Stimulated activated CD8-positive, alpha-beta memory T cell treated with anti-CD3 and anti-CD28 coated beads, Interleukin-15, amount 100 ng/mL, for 24 hours (primary cell): Measurements from ENCODE around the gene MCM5.

Source experiments
- DNase-seq: peaks from one replicate; pipeline ENCODE4 v3.0.0-alpha.2; 2020; ENCODE audit warnings: low read depth

Gene MCM5

GRCh38 chr22:35403356-35403755 lies 3.4 kb downstream of the MCM5 start:
- DNase-seq: no peak

GRCh38 chr22:35404176-35404575 lies 4.2 kb downstream of the MCM5 start:
- no peak for DNase-seq

GRCh38 chr22:35406443-35406842 lies 6.5 kb downstream of the MCM5 start:
- DNase-seq: no peak

GRCh38 chr22:35407362-35407761 lies 7.4 kb downstream of the MCM5 start:
- no peak for DNase-seq

GRCh38 chr22:35409783-35410662 lies 10.1 kb downstream of the MCM5 start:
- DNase-seq: no peak

- no peak for DNase-seq
Measured at GRCh38 chr22:35410663-35411034, 10.7 kb downstream of the MCM5 start.

- no peak for DNase-seq
Measured at GRCh38 chr22:35411102-35411501, 11.2 kb downstream of the MCM5 start.

GRCh38 chr22:35413624-35414023 lies 13.7 kb downstream of the MCM5 start:
- DNase-seq: no peak

GRCh38 chr22:35417606-35418005 lies 17.7 kb downstream of the MCM5 start:
- no peak for DNase-seq

- DNase-seq: no peak
Measured at GRCh38 chr22:35418088-35418487, 18.1 kb downstream of the MCM5 start.

- DNase-seq: no peak
Measured at GRCh38 chr22:35418731-35419130, 18.8 kb downstream of the MCM5 start.

- DNase-seq: no peak
Measured at GRCh38 chr22:35419756-35420155, 19.8 kb downstream of the MCM5 start.

GRCh38 chr22:35421121-35421520 lies 21.2 kb downstream of the MCM5 start:
- DNase-seq: no peak

- no peak for DNase-seq
Measured at GRCh38 chr22:35422145-35422544, 22.2 kb downstream of the MCM5 start.

GRCh38 chr22:35422936-35423335 lies 23.0 kb downstream of the MCM5 start:
- no peak for DNase-seq

- no peak for DNase-seq
Measured at GRCh38 chr22:35424081-35424480, 24.1 kb downstream of the MCM5 start.

GRCh38 chr22:35424761-35425160 lies 24.8 kb downstream of the MCM5 start:
- DNase-seq: no peak

- no peak for DNase-seq
Measured at GRCh38 chr22:35425546-35425945, 25.6 kb downstream of the MCM5 start.

GRCh38 chr22:35425971-35426800 lies 26.2 kb downstream of the MCM5 start:
- DNase-seq: no peak

GRCh38 chr22:35426801-35427140 lies 26.8 kb downstream of the MCM5 start:
- DNase-seq: no peak

GRCh38 chr22:35430897-35431322 lies 31.0 kb downstream of the MCM5 start:
- peak; percentile 56 for DNase-seq

- DNase-seq: no peak
Measured at GRCh38 chr22:35431483-35432227, 31.7 kb downstream of the MCM5 start.
